ENCODE data around the gene MEX3D.
A peak's percentile ranks its signal among the peaks of the same experiment; 100 is the strongest.

Gene MEX3D

GRCh38 chr19:1514986-1515721 is 53.0 kb downstream of the MEX3D start:
- DNase-seq, result no peak

DNA sequence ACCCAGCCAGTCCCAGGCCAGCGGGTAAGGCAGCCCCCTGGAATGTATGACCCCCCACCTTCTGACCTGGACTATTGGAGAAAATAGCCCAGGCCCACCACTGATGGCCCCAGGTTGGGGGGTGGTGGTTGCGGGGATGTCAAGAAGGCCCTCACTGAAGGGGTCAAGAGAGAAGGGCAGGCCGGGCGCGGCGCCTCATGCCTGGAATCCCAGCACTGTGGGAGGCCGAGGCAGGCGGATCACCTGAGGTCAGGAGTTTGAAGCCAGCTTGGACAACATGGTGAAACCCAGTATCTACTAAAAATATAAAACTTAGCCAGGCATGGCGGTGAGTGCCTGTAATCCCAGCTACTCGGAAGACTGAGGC is 53.8 kb downstream of the MEX3D start:
- DNase-seq, result no peak

- peak; percentile 80 for DNase-seq
Measured at GRCh38 chr19:1513499-1514294, 54.4 kb downstream of the MEX3D start.

DNA sequence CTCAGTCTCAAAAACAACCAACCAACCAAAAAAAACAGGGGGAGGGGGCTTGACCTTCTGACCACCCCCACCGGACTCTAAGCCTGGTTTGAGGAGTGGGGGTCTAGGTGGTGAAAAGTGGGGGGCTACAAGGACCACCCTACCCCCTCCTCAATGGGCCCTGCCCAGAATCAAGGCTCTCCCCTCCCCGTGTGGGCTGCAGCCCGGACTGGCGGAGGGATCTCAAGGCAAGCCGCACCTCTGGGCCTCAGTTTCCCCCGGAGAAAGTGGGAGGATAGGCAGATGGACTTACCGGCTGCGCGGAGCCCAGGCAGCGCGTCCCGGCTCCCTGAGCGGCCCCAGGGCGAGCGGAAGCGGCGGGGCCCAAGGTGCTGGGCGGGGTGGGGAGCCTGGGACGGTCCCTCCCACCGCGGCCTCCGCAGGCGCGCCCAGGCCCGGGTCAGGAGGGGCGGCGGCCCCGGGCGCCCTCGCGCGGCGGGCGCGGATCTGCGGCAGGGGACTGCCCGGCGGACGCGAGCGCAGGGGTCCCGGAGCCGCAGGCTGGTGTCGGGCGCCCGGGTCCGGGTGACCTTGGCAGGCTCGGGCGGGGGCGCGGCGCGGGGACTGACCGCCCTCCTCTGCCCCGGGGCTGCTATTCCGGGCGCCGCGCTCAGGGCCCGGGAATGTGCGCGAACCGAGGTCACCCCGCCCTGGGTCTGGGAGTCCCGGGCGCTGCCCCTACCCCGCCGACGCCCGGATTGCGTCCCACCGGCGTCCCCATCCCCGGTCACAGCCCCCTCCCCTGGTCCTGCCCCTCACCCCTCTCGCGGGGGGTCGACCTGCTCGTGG is 55.2 kb downstream of the MEX3D start, which contains the start of gene ADAMTSL5:
ADAMTSL5 (minus strand) TSS at position 349 of the 828 bp plus-strand sequence. CDS start 2,076 bp downstream, outside the sequence.
- DNase-seq, result peak; percentile 69

DNA sequence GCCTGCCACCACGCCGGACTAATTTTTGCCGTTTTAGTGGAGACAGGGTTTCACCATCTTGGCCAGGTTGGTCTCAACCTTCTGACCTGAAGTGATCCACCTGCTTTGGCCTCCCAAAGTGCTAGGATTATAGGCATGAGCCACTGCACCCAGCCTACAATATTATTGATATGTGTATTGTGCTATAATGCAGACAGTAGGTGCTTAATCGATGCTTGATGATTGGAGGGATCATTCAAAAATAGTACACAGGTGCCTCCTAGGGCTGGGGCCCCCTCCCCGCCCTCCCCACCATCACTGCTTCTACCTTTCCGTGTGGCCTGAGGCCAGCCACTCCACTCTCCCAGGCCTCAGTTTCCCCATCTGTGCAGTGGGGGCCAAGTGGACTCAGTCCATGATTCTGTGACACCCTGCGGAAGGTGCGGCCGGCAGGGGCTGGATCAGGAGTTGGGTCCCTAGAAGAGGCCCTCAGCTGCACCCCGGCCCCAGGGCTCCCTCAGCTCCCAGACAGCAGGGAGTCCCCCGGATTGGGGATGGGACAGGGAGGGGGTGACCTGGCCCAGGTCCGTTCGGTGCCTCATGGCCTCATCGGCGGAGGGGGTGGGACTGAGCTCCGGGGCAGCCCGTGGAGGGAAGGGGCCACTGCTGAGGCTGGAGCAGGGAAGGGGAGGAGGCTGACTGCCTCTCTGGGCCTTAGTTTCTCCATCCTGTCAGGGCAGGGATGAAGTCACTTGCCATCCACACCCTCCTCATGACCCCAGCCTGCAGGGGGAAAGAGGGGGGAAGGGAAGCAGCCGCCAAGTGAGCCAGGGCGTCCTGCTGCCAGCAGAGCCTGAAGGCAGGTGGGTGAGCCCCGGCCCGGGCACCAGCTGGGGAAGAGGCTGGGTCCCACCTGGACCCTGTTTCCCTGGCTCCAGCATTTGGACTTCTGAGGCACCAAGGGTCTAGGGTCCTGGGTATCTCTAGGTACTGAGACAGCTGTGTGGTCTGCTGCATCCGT is 56.5 kb downstream of the MEX3D start:
- no peak for DNase-seq

DNA sequence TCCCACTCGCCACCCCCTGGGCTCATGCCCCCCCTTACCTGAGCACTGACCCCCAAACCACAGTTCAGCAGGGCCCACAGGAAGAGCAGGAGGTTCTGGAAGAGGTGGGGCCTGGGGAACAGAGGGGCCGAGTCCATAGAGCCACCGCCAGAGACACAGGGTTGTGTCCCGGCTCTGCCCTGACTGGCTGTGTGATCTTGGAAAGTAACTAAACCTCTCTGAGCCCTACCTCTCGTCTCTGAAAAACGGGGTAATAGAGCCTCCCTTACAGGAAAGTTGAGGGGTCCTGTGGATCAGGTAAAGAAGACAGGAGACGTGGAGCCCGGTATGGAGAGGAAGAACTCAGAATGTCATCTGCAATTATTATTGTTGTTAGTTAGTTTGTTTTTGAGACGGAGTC is 57.3 kb downstream of the MEX3D start:
- DNase-seq, result no peak

DNA sequence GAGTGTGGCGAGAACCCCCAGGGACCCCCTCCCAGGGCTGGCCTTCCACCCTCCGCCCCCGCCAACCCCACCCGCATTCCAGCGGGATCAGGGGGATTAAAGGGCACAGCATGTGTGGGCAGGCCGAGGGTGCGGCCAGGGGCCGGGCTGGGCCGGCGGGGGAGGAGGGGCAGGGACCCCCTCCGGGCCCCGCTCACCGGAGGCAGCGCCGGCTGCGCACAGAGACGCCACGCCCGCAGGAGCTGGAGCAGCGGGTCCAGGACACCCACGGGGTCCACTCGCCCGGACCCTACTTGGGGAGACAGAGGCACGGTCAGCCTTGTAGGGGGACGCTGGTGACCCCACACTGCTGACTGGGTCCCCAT is 57.7 kb downstream of the MEX3D start:
- DNase-seq, result no peak

DNA sequence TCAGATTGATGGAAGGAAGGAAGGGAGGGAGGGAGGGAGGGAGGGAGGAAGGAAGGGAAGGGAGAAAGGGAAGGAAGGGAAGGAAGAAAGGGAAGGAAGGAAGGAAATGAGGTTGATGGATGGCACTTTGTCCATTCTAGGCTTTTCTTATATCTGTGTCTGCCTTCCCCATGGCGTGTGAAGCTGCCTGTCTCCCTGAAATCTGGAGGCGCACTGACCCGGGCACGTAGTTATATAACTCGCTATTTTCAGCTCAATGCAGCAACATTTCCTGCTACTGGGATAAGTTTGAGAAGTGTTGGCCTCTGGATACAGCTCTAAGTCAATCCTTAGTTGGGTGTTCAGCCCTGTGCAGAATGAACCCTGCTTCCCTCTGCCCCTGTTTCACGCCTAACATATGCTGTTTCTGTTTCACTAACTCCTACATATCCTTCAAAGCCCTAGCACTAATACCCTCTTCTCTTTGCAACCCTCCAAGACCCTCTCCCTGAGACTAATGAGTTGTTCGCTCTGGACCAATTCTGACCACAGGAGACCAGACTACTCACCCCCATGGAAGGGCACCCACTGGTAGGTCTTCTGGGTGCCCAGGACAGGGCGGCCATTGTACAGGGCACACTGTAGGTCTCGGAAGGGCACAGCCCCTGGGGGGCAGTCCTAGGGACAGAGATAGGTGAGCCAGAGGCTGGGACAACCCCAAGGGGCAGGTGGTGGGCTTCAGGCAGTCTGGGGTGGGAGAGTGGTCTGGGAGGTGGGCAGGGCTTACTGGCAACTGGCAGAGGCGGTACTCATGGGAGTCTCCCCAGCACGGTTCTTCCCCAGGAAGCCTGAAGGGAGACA is 58.3 kb downstream of the MEX3D start:
- DNase-seq, result no peak

- DNase-seq, result no peak
Measured at GRCh38 chr19:1508507-1508856, 59.6 kb downstream of the MEX3D start.

DNA sequence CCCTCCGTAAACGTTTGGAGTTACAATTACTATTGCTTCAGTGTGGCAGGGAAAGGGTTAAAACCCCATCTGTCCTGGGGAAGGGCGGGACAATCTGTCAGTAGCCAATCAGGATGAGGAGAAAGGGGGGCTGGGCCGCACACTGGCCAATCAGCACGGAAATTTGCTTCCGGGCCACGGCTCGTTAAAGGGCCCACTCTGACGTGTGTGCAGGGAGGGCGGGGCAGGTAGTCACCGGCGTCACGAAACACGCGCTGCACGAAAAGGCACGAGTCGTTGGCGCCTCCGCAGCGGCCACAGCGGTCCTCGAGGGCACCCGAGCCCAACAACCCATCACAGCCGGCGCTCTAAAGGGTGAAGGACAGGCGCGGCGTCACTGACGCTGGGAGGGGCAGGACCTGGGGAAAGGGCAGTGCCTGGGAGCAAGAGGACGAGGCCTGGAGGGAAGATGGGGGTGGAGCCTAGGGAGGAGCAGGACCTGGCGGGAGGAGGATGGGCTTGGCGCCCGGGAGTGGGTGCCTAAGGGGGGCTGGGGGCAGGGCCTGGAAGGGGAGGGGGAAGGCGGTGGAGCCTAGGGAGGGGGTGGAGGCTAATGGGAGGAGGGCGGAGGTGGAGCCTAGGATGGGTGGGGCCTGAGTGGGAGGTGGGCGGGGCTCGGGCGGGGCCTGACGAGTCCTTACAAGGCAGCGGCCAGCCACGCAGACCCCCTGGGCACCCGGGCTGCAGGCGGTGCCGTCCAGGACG is 60.2 kb downstream of the MEX3D start:
- DNase-seq, result peak; percentile 92

GRCh38 chr19:1507192-1507660 is 60.9 kb downstream of the MEX3D start:
- DNase-seq, result no peak

GRCh38 chr19:1505991-1506881 is 61.9 kb downstream of the MEX3D start:
- DNase-seq, result no peak

DNA sequence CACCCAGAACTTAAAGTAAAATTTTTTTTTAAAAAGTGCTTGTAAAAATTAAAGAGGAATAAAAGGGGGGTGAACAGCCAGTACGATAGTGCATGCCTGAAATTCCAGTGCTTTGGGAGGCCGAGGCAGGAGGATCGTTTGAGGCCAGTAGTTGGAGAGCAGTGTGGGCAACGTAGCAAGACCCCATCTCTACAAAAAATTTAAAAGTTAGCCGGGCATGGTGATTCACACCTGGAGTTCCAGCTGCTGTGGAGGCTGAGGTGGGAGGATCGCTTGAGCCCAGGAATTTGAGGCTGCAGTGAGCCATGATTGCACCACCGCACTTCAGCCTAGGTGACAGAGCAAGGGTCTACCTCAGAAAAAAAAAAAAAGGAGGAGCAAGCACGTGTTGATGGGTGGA is 63.1 kb downstream of the MEX3D start:
- DNase-seq, result no peak
